Tibial artery (tissue), 4 donors: ENCODE results near the gene KRT3.

Experiments
- DNase-seq, 2 donors: peaks; one replicate each; pipeline ENCODE4 v3.0.0-alpha.2; 2019
- H3K27ac ChIP-seq, 2 donors: fragments of 200-600 bp; sonication (generic) in 1 of 2; 1 replicate in 1 of 2; 2 replicates in 1 of 2; pipeline ENCODE4 v1.5.1; 2018 to 2019; ENCODE audit warnings: mild to moderate bottlenecking in 1 of 2
- H3K27me3 ChIP-seq, 2 donors: fragments of 200-600 bp; sonication (generic) in 1 of 2; one replicate each; pipeline versions ENCODE4 v1.5.1 to v1.6.0; 2016 to 2019
- H3K36me3 ChIP-seq, 3 donors: fragments of 200-600 bp; sonication (generic) in 2 of 3; one replicate each; pipeline ENCODE4 v1.5.1; 2016 to 2019; ENCODE audit warnings: mild to moderate bottlenecking in 2 of 3
- H3K4me1 ChIP-seq, 4 donors: fragments of 200-600 bp; sonication (generic) in 2 of 4; 1 replicate in 3 of 4; 2 replicates in 1 of 4; pipeline ENCODE4 v1.5.1; 2016 to 2019
- H3K4me3 ChIP-seq, 2 donors: fragments of 200-600 bp; sonication (generic) in 1 of 2; 1 replicate in 1 of 2; 2 replicates in 1 of 2; pipeline ENCODE4 v1.5.1; 2018 to 2019; ENCODE audit warnings: mild to moderate bottlenecking in 2 of 2
- H3K9me3 ChIP-seq, 3 donors: fragments of 200-600 bp; sonication (generic) in 1 of 3; one replicate each; pipeline ENCODE4 v1.5.1; 2016 to 2019
- intact Hi-C: fragments of 100-400 bp; cut with DNase I; formaldehyde crosslinking; loops from one replicate; pipeline ENCODE4 v1.15.0; 2023; ENCODE audit warnings: low total_unique reads
- TF ChIP-seq, protein P1 (sequence below), 2 experiments: fragments of 200-600 bp in 1 of 2; fragments of 450-650 bp in 1 of 2; IDR thresholded peaks; one replicate each; pipeline ENCODE4 v1.5.1; 2017 to 2019; ENCODE audit warnings: antibody characterized with exemption in 2 of 2, mild to moderate bottlenecking in 1 of 2, moderate library complexity in 1 of 2

KRT3 gene

DNA sequence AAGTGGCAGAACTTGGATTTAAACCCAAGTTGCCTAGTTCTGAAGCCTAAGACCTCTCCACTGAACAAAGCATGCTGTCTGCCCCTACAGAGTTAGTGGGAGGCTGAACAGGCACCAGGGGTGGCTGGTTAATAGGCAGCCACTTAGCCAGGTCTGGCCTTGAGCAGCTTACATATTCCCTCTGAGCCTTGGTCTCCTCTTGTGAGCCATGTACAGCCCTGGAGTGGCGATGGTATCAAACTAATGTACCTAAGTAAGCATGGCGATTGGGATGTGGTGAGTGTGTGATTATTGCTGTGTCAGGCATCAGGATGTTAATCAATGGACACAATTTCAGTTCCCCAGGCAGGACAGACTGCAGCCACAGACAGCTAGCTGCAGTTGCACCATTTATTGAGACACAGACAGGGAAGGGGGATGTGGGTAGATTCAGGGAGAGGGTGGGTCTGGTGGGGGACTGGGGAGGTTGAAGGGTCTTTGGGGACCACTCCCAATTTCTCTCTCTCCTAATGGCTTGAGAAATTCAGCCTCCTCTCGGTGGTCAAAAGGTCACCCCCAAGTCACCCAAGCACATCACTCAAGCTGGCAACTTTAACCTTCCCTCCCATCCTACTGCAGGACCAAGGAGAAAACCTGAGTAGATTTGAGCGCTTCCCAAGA, 25.3 kb upstream of the KRT3 start:
- DNase-seq: no peak
- Histone ChIP-seq H3K9me3 (no peaks in the 10 kb centered on the region), H3K36me3 (no peaks in the 10 kb centered on the region), H3K27ac (no peak overlapping the region), H3K4me3 (no peak overlapping the region), H3K4me1 (peaks cover 0 to 10% (median 4%) of the 10 kb centered on the region in 4 donors), H3K27me3 (peaks cover 0 to 13% of the 10 kb centered on the region in 2 donors)
- intact Hi-C loops: no loop called here
- TF ChIP-seq, protein P1, sequence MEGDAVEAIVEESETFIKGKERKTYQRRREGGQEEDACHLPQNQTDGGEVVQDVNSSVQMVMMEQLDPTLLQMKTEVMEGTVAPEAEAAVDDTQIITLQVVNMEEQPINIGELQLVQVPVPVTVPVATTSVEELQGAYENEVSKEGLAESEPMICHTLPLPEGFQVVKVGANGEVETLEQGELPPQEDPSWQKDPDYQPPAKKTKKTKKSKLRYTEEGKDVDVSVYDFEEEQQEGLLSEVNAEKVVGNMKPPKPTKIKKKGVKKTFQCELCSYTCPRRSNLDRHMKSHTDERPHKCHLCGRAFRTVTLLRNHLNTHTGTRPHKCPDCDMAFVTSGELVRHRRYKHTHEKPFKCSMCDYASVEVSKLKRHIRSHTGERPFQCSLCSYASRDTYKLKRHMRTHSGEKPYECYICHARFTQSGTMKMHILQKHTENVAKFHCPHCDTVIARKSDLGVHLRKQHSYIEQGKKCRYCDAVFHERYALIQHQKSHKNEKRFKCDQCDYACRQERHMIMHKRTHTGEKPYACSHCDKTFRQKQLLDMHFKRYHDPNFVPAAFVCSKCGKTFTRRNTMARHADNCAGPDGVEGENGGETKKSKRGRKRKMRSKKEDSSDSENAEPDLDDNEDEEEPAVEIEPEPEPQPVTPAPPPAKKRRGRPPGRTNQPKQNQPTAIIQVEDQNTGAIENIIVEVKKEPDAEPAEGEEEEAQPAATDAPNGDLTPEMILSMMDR (IDR thresholded peaks at IDR 0.05): no peak

GRCh38 chr12:52820521-52820920, 24.6 kb upstream of the KRT3 start:
- peaks cover 0 to 10% (median 4%) of the 10 kb centered on the region in 4 donors for H3K4me1 ChIP-seq
- no peaks in the 10 kb centered on the region for H3K36me3 ChIP-seq
- H3K27me3 ChIP-seq: peaks cover 0 to 13% of the 10 kb centered on the region in 2 donors
- no peaks in the 10 kb centered on the region for H3K9me3 ChIP-seq
- intact Hi-C loops: no loop called here
- no peak for DNase-seq
- no peak overlapping the region for H3K27ac ChIP-seq
- no peak overlapping the region for H3K4me3 ChIP-seq
- TF ChIP-seq, protein P1 (IDR thresholded peaks at IDR 0.05): no peak

DNA sequence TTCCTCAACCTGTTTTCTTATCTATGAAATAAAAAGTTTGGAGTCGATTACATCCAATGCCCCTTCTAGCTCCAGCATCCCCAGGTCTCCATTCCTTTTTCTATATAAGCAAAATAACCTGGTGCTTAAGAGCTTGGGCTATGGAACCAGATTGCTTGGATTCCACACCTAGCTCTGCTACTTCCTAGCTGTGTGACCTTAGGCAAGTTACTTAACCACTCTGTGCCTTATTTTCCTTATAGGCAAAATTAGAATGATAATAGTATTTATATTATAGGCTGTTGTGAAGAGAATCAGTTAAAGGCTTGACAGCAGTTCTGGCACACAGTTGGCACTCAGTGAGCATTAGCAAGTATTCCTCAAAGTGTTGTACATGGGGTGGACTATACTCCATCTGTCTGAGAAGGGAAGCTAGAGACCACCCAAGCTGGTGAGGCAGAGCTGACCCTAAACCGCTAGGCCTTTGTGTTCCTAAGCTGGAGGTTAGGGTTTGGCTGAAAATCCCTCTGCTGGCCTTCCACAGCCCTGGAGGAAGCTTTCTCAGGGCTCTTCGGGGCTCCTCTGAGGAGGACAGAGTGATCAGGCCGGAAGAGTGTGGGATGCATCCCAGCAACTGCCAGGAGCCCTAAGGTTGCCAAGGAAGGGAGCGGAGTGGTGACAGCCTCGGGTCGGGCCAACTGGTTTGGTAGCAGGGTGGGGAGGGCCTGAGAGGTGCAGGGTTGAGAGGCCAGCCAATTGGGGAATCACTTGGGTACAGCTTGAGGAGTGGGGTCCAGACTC, 24.0 kb upstream of the KRT3 start:
- Histone ChIP-seq H3K4me1 (peaks cover 0 to 10% (median 4%) of the 10 kb centered on the region in 4 donors), H3K27me3 (peaks cover 0 to 13% of the 10 kb centered on the region in 2 donors), H3K4me3 (no peak overlapping the region), H3K9me3 (no peaks in the 10 kb centered on the region), H3K27ac (no peak overlapping the region), H3K36me3 (no peaks in the 10 kb centered on the region)
- TF ChIP-seq, protein P1 (IDR thresholded peaks at IDR 0.05): no peak
- no peak for DNase-seq
- intact Hi-C loops: no loop called here

GRCh38 chr12:52818887-52819420, 23.0 kb upstream of the KRT3 start:
- H3K27ac ChIP-seq: no peak overlapping the region
- H3K4me1 ChIP-seq: peaks cover 0 to 10% (median 4%) of the 10 kb centered on the region in 4 donors
- no peaks in the 10 kb centered on the region for H3K36me3 ChIP-seq
- peaks cover 0 to 13% of the 10 kb centered on the region in 2 donors for H3K27me3 ChIP-seq
- TF ChIP-seq, protein P1 (IDR thresholded peaks at IDR 0.05): no peak
- intact Hi-C loops: no loop called here
- no peak overlapping the region for H3K4me3 ChIP-seq
- H3K9me3 ChIP-seq: no peaks in the 10 kb centered on the region
- DNase-seq: no peak

DNA sequence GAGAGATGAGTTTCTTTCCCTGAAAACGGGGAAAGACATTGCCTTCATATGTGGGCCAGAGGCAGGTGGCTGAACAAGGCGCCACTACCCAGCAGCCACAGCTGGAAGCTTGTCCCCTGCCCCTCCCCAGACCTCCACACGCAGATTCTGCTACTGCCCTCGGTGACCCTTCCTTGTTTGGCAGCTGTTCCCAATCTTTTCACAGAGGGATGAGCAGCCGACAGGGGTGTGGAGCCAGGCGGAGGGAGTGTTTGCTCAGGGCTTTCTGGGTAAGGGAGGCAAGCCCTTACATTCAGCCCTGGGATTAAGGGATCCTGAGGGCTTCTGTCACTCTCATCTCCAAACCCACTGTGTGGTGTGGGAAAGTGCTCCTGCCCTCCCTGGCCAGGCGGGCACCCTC, 22.5 kb upstream of the KRT3 start:
- H3K27ac ChIP-seq: no peak overlapping the region
- peaks cover 0 to 10% (median 4%) of the 10 kb centered on the region in 4 donors for H3K4me1 ChIP-seq
- no peaks in the 10 kb centered on the region for H3K36me3 ChIP-seq
- no peaks in the 10 kb centered on the region for H3K9me3 ChIP-seq
- peaks cover 0 to 13% of the 10 kb centered on the region in 2 donors for H3K27me3 ChIP-seq
- H3K4me3 ChIP-seq: no peak overlapping the region
- no peak for DNase-seq
- TF ChIP-seq, protein P1 (IDR thresholded peaks at IDR 0.05): no peak
- intact Hi-C loops: no loop called here
